Astrocyte (in vitro differentiated cells and primary cell): ENCODE data around the gene OGN.

Experiments
- CTCF ChIP-seq: IDR thresholded peaks from 2 replicates; pipeline ENCODE4 v1.5.1; 2011; ENCODE audit warnings: low read depth, mild to moderate bottlenecking, inconsistent platforms, low read length, moderate library complexity; ENCODE audit not compliant: insufficient read depth
- EZH2 ChIP-seq: IDR thresholded peaks from 2 replicates; pipeline ENCODE4 v1.6.1; 2012; ENCODE audit warnings: mild to moderate bottlenecking, low read length, inconsistent platforms; ENCODE audit not compliant: insufficient read depth

GRCh38 chr9:92426501-92427145, 22.2 kb upstream of the OGN start:
- TF ChIP-seq CTCF (no peak), EZH2 (no peak)
